Effector memory CD8-positive, alpha-beta T cell (primary cell): ENCODE measurements around the gene RAPGEF6.

ENCODE experiments used
- ATAC-seq: fragments of 150-1000 bp; cut with Tn5 transposase; replicated peaks from 2 replicates; pipeline ENCODE4 v1.10.0; 2021; ENCODE audit warnings: mild to moderate bottlenecking, moderate library complexity
- DNase-seq, 3 experiments: peaks; one replicate each; pipeline ENCODE4 v3.0.0; 2021
- H3K27ac Mint-ChIP-seq, 2 donors: one replicate each; pipeline ENCODE4 v1.8.0; 2022; ENCODE audit warnings: mild to moderate bottlenecking in 2 of 2, mixed read lengths in 2 of 2, moderate library complexity in 2 of 2
- H3K27me3 Mint-ChIP-seq, 2 donors: one replicate each; pipeline ENCODE4 v1.8.0; 2022; ENCODE audit warnings: mixed read lengths in 2 of 2
- H3K36me3 Mint-ChIP-seq: one replicate; pipeline ENCODE4 v1.8.0; 2022; ENCODE audit warnings: mild to moderate bottlenecking, moderate library complexity, mixed read lengths; ENCODE audit not compliant: insufficient read depth
- H3K4me1 Mint-ChIP-seq, 2 donors: one replicate each; pipeline ENCODE4 v1.8.0; 2022; ENCODE audit warnings: low read depth in 2 of 2, mixed read lengths in 2 of 2
- H3K4me3 Mint-ChIP-seq, 2 donors: one replicate each; pipeline ENCODE4 v1.8.0; 2022; ENCODE audit warnings: mild to moderate bottlenecking in 2 of 2, mixed read lengths in 2 of 2, moderate library complexity in 2 of 2
- H3K9me3 Mint-ChIP-seq, 2 donors: one replicate each; pipeline ENCODE4 v1.8.0; 2022; ENCODE audit warnings: mixed read lengths in 2 of 2

The RAPGEF6 gene

DNA sequence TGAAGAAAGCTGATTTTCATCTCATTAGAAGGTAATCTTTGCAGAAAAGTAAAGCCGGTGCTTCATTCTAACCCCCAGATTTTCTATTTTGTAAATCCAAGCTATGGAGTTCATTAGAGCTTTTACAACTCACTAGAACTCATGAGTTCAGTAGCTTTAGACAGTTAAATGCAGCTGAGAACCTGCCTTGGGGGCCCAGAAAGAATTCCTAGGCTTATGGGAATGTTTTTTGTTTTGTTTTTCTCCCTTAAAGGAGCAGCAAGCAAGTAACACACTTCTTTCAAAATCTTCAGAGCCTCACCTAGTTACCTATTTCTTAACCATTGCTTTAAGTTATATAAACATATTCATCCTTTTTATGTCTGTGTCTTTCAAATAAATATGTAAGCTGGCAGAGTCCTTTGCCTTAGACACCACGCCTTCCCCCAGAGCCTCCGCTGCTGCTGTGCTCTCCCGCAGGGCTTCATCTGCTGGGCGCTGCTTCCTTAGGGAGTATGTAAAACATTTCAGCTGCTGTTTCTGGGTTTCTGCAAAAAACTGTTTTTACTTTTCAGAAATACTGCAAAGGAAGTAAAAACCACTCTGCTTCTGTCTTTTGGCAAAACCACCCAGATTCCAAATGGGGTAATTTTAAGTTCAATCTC is 238.3 kb downstream of the RAPGEF6 start:
- Mint-ChIP-seq H3K9me3 (peaks cover 2% of the 10 kb centered on the region in 2 donors), H3K4me3 (peak overlapping the region in 1 of 2 donors; percentile 16), H3K36me3 (peaks cover 80% of the 10 kb centered on the region), H3K27me3 (no peaks in the 10 kb centered on the region), H3K4me1 (peaks cover 37 to 56% of the 10 kb centered on the region in 2 donors), H3K27ac (peak overlapping the region; percentile 93 to 98)
- no peak for DNase-seq
- no peak for ATAC-seq

DNA sequence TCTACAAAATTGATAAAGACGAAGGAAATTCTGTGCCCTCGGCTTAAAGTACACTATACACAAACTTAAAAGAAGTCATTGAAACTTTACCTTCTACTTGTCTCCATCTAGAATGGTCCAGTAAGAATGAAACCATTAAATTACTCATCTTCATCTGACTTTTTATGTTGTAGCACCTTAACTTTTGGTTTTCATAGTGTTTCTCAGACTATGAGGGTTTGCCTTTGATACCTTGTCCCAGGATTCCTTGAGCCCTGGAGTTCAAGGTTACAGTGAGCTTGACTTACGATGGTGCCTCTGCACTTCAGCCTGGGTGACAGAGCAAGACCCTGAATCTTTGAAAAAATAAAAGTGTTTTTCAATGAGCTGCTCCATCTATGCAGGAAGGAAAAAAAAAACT is 239.0 kb downstream of the RAPGEF6 start:
- Mint-ChIP-seq H3K4me1 (peaks cover 37 to 60% of the 10 kb centered on the region in 2 donors), H3K27me3 (no peaks in the 10 kb centered on the region), H3K9me3 (peaks cover 0 to 2% of the 10 kb centered on the region in 2 donors), H3K36me3 (peaks cover 86% of the 10 kb centered on the region), H3K27ac (peak overlapping the region; percentile 93 to 98), H3K4me3 (peak overlapping the region in 1 of 2 donors; percentile 16)
- no peak for ATAC-seq
- DNase-seq: no peak

DNA sequence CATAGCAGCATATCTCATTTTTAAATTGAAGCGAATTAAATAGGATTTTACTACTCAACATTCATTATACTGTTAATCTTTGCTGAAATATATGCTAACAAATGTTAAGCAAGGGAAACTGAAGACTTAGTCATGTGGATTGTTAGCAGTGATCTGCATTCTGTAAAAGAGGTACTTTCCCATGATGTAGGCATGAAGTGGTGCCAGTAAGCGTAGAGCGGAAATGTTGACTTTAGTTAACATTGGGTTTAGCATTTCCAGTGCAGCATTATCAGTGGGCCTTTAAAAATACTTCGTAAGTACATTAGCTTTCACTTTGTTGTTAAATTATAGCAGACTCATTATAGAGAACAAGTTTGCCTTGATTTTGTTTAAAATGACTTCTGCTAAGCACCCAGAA is 240.9 kb downstream of the RAPGEF6 start:
- H3K9me3 Mint-ChIP-seq: no peaks in the 10 kb centered on the region
- DNase-seq (peak; percentile 37 to 54 (median 40)), ATAC-seq (peak; percentile 98)
- peaks cover 40 to 67% of the 10 kb centered on the region in 2 donors for H3K4me1 Mint-ChIP-seq
- H3K27me3 Mint-ChIP-seq: no peaks in the 10 kb centered on the region
- peak overlapping the region; percentile 93 to 98 for H3K27ac Mint-ChIP-seq
- H3K36me3 Mint-ChIP-seq: peaks cover 95% of the 10 kb centered on the region
- H3K4me3 Mint-ChIP-seq: peak overlapping the region; percentile 48 to 65

DNA sequence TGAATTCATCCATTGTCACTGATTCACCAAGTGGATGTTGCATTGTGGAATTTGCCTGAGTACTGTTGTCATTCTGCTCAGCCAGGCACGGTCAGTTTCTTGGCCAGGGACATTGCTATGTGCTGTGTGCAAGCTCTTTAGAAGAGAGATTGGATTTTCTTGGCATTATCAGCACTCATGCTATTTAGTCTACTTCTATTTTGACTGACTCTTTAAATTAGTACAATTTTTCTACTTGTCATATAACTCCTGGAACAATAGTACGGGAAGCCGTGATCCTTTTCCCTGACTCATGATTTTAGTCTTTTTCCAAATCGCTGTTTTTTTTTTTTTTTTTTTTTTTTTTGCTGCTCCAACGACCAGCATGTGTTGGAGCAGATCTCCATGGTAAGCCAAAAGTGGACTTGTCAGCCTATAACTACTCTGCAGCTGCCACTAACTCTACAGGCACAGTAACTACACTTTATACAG is 241.5 kb downstream of the RAPGEF6 start:
- peak overlapping the region; percentile 48 to 65 for H3K4me3 Mint-ChIP-seq
- H3K4me1 Mint-ChIP-seq: peaks cover 39 to 72% of the 10 kb centered on the region in 2 donors
- peak overlapping the region; percentile 93 to 98 for H3K27ac Mint-ChIP-seq
- ATAC-seq (no peak), DNase-seq (no peak)
- peaks cover 97% of the 10 kb centered on the region for H3K36me3 Mint-ChIP-seq
- no peaks in the 10 kb centered on the region for H3K9me3 Mint-ChIP-seq
- no peaks in the 10 kb centered on the region for H3K27me3 Mint-ChIP-seq

DNA sequence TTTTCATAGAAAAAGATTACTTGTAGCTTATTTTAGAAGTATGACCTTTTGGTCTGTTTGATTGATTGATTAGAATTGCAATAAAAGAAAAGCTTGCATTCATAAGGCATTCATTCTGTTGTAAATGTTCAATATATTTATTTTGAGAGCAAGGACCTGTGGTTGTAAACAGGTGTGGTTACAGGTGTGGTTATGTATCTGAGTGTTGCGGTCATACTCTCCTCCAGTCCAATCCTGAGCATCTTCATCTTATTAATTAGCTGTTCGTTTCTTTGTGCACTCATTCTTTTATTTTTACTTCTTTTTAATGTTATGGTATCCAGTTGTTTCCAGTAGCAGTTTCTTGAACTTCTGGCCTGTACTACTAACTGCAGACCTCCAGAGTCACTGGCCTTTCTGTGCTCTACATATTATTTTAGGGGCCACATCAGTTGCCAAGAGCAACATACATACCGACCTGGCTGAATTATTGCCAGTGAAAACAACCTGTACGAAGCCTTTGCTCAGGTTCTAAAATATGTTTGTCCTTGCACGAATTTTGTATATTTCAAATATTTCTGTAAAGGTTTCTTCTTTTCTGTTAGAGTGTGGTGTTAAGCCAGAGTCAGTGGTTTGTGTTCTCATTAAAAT is 242.4 kb downstream of the RAPGEF6 start:
- no peak for ATAC-seq
- Mint-ChIP-seq H3K36me3 (peaks cover 98% of the 10 kb centered on the region), H3K9me3 (no peaks in the 10 kb centered on the region), H3K4me1 (peaks cover 39 to 75% of the 10 kb centered on the region in 2 donors), H3K27me3 (no peaks in the 10 kb centered on the region), H3K27ac (peak overlapping the region; percentile 93 to 98), H3K4me3 (peak overlapping the region; percentile 36 to 65)
- no peak for DNase-seq

DNA sequence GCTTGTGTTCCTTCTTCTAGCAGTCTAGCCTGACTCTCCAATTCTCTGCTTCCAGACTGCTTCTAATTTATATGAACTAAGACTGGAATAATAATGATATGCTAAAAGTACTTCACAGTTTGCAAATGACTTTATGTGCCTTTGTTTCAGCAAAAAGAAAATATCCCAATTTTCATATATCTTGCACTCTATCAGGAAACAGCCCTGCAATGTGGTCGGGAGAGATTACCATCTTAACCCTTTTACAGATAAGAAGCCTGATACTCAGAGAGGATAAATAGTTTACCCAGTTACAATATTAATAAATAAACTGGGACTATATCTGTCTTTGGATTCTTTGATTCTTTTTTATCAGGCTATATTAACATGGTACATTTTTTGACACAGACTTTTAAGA is 245.2 kb downstream of the RAPGEF6 start:
- H3K9me3 Mint-ChIP-seq: no peaks in the 10 kb centered on the region
- H3K27me3 Mint-ChIP-seq: no peaks in the 10 kb centered on the region
- peaks cover 29 to 62% of the 10 kb centered on the region in 2 donors for H3K4me1 Mint-ChIP-seq
- H3K36me3 Mint-ChIP-seq: peaks cover 98% of the 10 kb centered on the region
- DNase-seq: no peak
- peak overlapping the region; percentile 89 to 92 for H3K27ac Mint-ChIP-seq
- no peak for ATAC-seq
- H3K4me3 Mint-ChIP-seq: no peak overlapping the region

DNA sequence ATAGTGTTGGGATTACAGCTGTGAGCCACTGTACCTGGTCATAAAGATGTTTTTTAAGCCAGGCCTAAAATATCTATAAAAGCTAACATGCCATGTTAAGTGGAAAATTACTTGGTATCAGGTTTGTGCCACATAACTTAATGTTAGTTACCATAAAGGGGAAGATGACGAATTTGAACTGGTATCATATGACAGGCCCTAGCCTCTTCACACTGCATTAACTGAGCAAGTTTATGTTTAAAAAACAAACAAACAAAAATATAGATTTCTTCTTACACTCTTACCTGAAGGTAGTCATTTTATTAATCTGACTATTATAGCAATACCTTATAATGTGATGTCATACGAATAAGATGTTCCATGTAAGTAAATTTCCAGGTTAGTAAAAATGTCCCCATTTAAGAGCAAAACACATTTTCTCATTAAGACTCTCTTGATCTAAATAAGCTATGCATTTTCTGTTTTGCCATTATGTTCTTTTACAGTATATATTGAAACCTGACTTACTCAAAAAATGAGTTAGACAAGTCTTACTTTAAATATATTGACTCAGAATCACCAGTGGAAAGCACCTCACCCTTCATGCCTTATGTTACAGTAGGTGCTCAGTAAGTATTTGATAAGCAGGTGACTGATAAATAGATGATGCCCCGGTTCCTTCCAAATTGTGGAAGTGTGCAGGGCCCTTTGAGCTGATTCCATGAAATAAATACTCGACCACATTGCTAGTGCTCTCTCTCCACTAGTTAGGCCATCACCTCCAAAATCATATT is 245.7 kb downstream of the RAPGEF6 start:
- peaks cover 33 to 64% of the 10 kb centered on the region in 2 donors for H3K4me1 Mint-ChIP-seq
- peak overlapping the region; percentile 89 to 92 for H3K27ac Mint-ChIP-seq
- ATAC-seq (no peak), DNase-seq (no peak)
- H3K4me3 Mint-ChIP-seq: no peak overlapping the region
- H3K9me3 Mint-ChIP-seq: no peaks in the 10 kb centered on the region
- no peaks in the 10 kb centered on the region for H3K27me3 Mint-ChIP-seq
- H3K36me3 Mint-ChIP-seq: peaks cover 97% of the 10 kb centered on the region

DNA sequence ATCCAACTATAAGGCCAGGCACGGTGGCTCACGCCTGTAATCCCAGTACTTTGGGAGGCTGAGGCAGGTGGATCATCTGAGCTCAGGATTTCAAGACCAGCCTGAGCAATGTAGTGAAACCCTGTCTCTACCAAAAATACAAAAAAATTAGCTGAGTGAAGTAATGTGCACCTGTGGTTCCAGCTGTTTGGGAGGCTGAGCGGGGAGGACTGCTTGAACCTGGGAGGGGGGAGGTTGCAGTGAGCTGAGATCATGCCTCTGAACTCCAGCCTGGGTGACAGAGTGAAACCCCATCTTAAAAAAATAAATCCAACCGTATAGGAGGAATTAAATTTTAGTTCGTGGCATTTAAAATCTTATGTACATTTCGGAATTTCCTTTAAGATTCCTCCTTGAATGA is 247.8 kb downstream of the RAPGEF6 start:
- H3K27ac Mint-ChIP-seq: peak overlapping the region; percentile 89 to 97
- no peak for DNase-seq
- H3K36me3 Mint-ChIP-seq: peaks cover 92% of the 10 kb centered on the region
- no peaks in the 10 kb centered on the region for H3K27me3 Mint-ChIP-seq
- H3K9me3 Mint-ChIP-seq: no peaks in the 10 kb centered on the region
- no peak for ATAC-seq
- H3K4me3 Mint-ChIP-seq: no peak overlapping the region
- H3K4me1 Mint-ChIP-seq: peaks cover 28 to 64% of the 10 kb centered on the region in 2 donors

DNA sequence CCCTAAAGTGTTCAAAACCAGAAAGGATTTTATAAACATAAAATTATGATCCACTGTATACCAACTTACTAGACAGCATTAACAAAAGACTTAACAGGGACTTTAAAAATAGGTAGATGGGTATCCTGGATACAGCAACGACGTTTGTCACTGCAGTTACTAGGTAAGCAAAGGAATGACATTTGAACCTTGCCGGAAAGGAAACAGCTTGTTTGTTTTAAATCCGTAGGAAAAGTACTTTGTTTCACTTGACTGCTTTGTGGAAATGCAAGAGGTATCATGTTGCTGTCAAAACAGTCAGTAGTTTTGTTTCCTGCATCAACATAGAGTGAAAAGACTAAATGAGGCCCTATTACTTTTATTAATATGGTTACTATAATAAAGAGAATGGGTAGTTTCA is 248.2 kb downstream of the RAPGEF6 start:
- Mint-ChIP-seq H3K4me3 (no peak overlapping the region), H3K27ac (peak overlapping the region; percentile 89 to 97), H3K9me3 (no peaks in the 10 kb centered on the region), H3K27me3 (no peaks in the 10 kb centered on the region), H3K36me3 (peaks cover 91% of the 10 kb centered on the region), H3K4me1 (peaks cover 30 to 66% of the 10 kb centered on the region in 2 donors)
- ATAC-seq (no peak), DNase-seq (no peak)

DNA sequence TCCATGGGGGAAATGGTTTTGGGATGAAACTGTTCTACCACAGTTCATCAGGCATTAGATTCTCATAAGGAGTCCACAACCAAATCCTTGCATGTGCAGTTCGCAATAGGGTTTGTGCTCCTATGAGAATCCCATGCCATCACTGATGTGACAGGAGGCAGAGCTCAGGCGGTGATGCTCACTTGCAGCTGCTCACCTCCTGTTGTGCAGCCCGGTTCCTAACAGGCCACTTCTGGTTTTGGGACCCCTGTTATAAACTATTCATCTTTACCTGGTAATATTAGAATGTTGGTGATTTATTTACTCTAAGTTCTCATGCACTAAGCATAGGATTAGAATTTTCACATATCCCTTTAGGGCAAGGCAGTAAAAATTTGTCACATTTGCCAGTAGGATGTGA is 248.9 kb downstream of the RAPGEF6 start:
- Mint-ChIP-seq H3K36me3 (peaks cover 91% of the 10 kb centered on the region), H3K4me1 (peaks cover 37 to 70% of the 10 kb centered on the region in 2 donors), H3K27ac (peak overlapping the region; percentile 89 to 97), H3K27me3 (no peaks in the 10 kb centered on the region), H3K4me3 (no peak overlapping the region), H3K9me3 (no peaks in the 10 kb centered on the region)
- ATAC-seq (no peak), DNase-seq (no peak)

DNA sequence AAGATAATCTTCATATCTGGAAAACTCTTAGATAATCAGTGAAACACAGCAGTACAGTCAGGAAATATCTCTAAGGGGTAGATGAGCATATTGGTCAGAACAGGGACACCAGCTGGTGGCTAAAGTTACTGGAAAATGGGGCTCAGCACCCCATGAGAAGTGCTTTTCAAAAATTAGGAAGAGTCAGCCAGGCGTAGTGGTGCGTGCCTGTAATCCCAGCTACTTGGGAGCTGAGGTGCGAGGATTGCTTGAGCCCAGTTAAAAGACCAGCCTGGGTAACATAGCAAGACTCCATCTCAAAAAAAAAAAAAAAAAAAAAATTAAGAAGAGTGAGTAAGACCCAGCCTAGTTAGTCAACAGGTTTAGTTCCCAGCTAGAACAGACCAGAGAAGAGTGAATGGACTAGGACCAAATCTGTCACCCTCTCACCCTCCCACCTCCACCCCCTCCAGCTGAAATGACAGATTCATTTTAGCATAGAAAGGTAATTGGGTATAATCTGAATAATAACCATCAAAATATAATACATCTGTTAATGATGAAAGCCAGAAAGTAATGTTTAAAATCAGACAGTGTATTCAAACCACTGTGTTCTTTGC is 250.3 kb downstream of the RAPGEF6 start:
- no peak overlapping the region for H3K4me3 Mint-ChIP-seq
- H3K27me3 Mint-ChIP-seq: no peaks in the 10 kb centered on the region
- H3K9me3 Mint-ChIP-seq: no peaks in the 10 kb centered on the region
- DNase-seq (no peak), ATAC-seq (no peak)
- H3K4me1 Mint-ChIP-seq: peaks cover 37 to 65% of the 10 kb centered on the region in 2 donors
- peaks cover 88% of the 10 kb centered on the region for H3K36me3 Mint-ChIP-seq
- peak overlapping the region; percentile 92 to 97 for H3K27ac Mint-ChIP-seq

DNA sequence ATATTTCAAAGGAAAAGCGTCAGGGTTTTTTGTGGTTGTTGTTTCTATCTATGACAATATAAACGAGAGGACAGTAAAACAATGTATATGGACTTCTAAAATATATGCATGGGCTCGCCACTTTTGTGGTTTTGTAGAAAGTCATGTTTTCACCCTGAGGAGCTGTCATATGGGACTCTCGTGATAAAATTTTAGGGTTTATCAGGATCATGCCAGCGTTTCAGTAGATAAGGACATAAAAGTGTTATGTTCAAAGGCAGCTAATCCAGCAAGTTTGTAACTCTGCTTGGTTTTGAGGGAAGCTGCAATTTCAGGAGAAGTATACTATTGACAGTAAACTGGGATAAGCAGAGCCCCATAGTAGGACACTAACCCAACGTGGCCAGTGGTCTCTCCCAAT is 250.9 kb downstream of the RAPGEF6 start:
- H3K4me3 Mint-ChIP-seq: no peak overlapping the region
- H3K27me3 Mint-ChIP-seq: no peaks in the 10 kb centered on the region
- H3K9me3 Mint-ChIP-seq: no peaks in the 10 kb centered on the region
- H3K4me1 Mint-ChIP-seq: peaks cover 36 to 64% of the 10 kb centered on the region in 2 donors
- peak overlapping the region; percentile 92 to 97 for H3K27ac Mint-ChIP-seq
- ATAC-seq (no peak), DNase-seq (no peak)
- peaks cover 88% of the 10 kb centered on the region for H3K36me3 Mint-ChIP-seq
